Right ventricle myocardium superior (tissue), 1 donor: ENCODE measurements around the gene PRDM16. TPM values are rescaled to one million over a fixed set of nuclear protein-coding genes. Genes with fewer than 3 reads are reported as not detected.

Experiments
- ATAC-seq: fragments of 200-7000 bp; cut with Tn5 transposase; one replicate; pipeline ENCODE4 v1.9.1; 2020; ENCODE audit warnings: mild to moderate bottlenecking; ENCODE audit not compliant: poor library complexity
- DNase-seq: peaks from one replicate; pipeline ENCODE4 v3.0.0-alpha.2; 2020
- intact Hi-C: fragments of 100-400 bp; cut with DNase I; formaldehyde crosslinking; loops from one replicate; pipeline ENCODE4 v1.11.2; 2022
- total RNA-seq: library from RNA; stranded (reverse); fragmentation: NEBNext Ultra II Directional; extraction: Animal tissue kit (Norgen Biotek cat#: 25700); gene quantifications from one replicate; pipeline ENCODE4 v1.2.1, GENCODE V29; 2021
- donor health status: DM: no; HTN: yes; CAD: no; lungs with severe emphysema.

PRDM16 gene
- total RNA-seq, 1 donor from 2014 or later: 14.2 TPM

DNA sequence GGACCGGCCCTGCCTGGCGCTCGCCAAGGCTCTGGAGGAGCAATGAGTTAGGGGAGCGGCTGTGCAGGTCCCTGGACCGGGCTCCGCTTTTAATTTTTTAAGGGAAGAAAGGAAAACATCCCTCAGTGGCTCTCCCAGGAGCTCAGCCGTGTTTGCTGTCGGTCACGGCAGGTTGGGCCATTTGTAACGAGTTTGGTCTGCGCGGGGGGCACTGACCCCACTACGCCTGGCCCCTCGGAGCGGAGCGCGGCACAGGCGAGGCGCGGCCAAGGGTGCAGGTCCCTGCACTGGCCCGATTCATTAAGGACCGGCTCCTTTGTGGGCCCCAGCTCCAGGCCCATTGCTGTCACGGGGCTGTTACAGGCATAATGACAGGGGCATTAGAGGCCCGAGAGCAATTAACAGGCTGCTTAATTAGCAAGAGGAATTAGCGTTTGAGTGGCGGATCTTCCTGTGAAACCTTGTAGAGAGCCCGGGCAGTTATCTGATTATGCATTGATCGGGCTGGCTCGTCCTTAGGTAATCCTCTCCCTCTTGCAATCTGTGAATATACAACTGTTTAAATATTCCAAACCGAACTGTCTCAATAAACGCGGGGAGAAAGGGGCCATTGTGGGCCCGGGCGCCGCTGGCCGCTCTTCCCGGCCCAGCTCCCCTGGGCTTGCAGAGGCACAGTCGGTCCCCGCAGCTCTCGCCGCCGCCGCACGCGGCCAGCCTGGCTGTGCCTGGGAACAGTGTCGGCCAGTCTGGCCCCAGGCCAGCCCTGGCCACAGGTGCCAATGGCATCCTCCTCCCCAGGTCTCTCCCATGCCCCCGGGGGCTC, 56.8 kb downstream of the PRDM16 start:
- intact Hi-C loops: no loop called here
- DNase-seq: no peak
- peak; percentile 41 for ATAC-seq

DNA sequence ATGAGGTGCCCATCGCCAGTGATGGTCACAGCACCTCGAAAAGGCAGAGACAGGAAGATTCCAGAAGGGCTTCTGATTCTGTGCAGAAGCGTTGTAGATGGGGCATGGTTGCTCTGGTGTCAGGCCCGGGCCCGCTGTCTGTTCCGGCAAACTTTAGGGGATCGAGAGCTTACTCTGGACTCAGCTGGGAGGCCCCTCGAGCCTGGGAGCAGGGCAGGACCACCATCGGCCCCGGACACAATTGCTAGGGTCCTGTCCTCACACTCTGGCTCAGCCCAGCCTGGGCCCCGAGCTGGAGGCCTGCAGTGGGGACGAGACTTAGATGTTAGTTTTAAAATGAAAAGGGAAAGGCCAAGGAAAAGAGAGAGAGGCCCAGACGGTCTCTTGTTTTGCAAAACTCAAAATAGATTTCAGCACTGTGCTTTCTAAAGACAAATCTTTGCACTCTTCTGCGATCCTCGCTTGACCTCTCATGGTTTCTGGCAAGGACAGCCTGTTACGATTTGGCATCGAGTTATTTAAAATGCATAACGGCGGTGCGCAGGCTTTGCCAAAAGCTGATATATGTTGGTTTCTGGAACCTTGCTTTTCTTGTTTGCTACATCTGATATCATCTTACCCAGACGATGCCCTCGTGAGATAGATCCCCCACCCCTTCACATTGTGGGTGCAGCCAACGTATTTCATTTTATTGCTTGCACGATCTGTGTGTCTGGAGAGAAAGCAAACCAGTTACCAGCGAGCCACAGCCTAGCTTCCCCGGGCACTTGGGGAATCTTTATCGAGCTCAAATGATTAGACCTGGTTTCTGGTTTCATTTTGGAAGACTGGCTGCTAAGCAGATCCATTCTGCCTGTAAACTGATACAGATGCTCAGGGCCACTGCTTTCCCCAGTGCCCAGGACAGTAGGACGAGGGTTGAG, 58.0 kb downstream of the PRDM16 start:
- DNase-seq (no peak), ATAC-seq (peak; percentile 72)
- intact Hi-C loops: no loop called here

DNA sequence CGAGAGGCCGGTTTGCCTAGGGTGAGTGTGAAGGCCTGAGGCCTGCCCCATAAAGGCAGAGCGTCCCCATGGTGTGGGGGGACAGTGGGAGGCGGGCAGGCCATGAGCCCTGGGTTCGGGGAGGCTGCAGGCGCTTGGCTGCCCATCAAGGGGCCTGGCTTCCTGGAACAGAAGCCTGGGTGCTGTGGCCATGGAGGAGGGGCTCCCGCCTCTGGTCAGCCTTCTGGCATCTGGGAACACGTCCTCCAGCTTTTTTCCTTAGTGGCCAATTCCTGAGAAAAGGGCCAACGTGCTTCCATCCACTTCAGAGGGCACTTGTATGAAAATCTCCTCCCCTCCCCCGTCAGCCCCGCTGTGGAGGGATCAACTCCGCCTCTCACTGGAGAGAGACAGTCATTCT, 58.7 kb downstream of the PRDM16 start:
- ATAC-seq (peak; percentile 28), DNase-seq (no peak)
- intact Hi-C loops: no loop called here

DNA sequence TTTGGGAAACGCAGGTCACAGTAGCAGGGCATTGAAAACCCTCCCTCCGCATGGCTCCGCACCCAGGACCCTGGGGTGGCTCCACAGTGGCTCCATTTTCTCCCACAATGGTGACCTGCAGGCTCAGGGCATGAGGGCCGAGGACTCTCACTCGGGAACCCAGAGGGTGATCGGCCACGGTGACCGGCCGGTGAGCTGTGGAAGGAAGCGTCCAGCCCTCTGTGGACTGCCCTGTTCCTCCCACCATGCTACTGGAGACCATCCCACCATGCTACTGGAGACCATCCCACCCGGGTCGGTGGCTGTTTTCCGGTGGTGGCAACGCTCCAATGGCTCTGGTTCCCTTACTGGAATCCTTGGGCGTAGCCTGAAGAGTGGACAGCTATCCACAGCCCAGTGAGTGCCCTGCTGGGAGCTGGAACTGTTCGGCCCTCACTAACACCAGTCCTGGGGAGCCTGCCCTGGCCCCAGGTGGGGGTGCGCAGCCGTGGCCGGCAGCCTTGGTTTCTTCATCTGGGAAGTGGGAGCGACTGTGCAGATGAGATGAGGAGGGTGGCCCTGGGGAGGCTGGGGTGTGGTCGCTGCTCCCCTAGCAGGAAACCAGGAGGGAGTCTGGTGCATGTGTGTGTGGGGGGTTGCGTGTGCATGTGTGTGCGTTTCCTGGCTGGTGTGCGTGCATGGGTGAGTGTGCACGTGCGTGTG, 59.6 kb downstream of the PRDM16 start:
- ATAC-seq: no peak
- intact Hi-C loops: no loop called here
- DNase-seq: no peak

DNA sequence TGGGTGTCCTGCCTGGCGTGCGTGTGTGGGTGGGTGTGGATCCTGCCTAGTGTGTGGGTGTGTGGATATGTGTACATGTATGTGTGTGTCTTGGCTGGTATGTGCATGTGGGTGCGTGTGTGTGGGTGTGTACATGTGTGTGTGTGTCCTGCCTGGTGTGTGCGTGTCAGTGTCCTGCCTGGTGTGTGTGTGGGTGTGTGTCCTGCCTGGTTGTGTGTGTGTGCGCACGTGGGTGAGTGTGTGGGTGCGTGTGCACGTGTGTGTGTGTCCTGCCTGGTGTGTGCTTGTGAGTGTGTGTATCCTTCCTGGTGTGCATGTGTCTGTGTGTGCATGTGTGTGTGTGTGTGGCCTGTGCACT, 60.1 kb downstream of the PRDM16 start:
- intact Hi-C loops: no loop called here
- DNase-seq: no peak
- ATAC-seq: no peak

DNA sequence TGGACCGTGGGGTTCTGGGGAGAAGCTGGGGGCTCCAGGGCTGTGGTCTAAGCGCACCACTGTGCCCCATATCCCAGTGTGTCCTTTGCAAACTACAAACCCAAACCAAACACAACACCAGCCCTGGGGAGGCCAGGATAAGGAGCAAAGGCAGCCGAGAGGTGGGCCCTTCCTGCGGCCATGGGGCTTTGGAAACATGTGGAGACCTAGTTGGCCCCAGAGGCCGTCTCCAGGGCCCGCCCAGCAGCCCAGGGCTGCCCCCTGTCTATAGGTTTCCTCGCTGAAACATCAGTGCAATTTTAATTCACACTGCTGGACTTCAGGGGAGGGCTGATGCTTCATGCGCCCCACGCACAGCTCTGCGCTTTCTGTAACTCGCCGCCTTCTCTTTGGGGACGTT, 61.3 kb downstream of the PRDM16 start:
- ATAC-seq: no peak
- DNase-seq: no peak
- intact Hi-C loops: no loop called here

DNA sequence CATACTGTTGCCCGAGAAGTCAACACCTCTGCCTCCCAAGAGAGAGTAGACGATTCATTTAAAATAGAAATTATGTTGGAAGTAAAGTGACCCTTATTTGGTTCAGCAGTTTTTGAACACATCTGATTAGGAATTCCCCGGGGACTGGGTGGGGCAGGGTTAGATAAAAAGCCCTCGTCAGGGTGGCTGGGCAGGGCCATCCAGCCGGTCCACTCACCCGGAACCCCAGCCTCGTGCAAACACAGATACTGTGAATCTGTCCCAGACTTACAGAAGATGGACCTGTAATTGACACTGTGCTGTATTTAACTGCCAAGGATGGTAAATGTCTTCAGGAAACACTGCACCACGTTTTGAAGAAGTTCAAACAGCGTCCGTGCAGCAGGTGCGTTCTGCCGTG, 63.7 kb downstream of the PRDM16 start:
- DNase-seq (no peak), ATAC-seq (no peak)
- intact Hi-C loops: no loop called here

DNA sequence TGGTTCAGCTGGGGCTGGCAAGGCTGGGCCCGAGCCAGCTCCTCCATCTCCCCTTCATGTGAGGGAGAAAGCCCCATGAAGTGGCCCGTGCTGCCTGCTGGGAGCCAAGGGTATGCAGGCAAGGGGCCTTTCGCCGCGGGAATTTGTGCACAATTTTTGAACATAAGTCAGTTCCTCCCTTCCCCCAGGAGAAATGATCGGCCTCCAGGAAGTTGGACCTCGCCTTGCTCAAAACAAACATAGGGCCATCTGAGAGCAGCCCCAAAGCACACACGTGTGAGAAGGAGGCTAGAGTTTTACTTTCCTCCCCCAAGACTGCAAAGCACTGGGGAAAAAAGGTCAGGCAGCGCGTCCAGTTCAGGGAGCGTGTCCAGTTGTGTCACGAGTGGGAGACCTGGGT, 64.7 kb downstream of the PRDM16 start:
- ATAC-seq: no peak
- intact Hi-C loops: no loop called here
- DNase-seq: no peak

DNA sequence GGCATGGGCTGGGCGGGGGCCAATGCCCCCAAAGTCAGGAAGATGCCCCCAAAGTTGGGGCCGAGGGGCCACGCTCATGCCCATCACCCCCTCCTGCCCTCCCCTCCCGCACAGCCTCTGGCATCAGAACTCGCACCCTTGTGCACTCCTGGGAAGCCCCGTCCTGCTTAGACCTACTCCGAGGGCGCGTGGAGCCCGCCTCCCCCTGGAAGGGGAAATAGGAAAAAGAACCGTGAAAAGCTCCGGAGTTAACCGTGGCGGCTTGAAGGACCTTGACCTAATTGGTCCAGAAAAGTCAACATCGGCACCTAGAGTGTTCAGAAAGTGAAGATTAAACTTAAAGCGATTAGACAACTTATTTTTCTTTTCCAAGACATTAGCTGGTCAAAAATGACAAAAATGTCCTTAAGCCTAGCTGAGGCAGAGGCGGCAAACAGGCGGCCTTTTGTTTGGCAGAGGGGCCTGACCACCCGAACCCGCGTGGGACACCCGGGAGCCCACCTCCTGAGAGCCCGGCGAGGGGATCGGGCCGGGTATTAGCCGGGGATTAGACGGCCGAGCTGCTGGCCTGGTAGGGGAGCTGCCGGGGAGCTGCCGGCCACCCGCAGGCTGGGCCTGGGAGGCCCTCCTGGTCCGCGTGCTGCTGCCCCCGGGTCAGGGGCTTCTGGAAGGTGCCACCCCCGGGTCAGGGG, 65.5 kb downstream of the PRDM16 start:
- intact Hi-C loops: no loop called here
- no peak for ATAC-seq
- no peak for DNase-seq

DNA sequence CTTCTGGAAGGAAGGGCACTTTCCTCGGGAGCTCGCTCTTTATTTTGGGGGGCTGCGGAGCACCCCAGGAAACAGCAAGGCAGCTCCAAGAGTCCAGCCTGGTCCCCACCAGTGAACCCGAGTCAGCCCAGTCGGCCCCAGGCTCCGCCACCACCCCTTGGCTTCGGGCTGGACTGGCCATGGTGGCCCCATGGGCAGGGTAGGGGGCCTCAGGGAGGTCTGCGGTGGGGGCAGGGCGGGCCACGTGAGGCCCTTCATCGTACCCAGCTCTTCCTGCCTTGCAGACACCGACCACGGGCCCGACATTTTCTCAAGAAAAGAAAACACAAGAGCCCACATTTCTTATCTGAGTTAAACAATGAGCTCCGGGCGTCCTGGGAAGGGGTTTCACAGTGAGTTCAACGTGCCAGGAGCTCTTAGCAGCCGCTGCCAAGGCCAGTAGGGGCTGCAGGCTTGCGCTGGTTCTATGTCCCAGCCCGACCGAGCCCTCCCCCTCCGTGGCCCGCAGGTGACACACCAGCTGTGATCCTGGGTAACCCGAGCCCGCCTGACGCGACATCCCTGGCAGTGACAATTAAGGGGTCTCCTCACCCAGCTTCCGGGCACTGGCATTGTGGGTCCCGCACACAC, 66.2 kb downstream of the PRDM16 start:
- DNase-seq (no peak), ATAC-seq (no peak)
- intact Hi-C loops: no loop called here

DNA sequence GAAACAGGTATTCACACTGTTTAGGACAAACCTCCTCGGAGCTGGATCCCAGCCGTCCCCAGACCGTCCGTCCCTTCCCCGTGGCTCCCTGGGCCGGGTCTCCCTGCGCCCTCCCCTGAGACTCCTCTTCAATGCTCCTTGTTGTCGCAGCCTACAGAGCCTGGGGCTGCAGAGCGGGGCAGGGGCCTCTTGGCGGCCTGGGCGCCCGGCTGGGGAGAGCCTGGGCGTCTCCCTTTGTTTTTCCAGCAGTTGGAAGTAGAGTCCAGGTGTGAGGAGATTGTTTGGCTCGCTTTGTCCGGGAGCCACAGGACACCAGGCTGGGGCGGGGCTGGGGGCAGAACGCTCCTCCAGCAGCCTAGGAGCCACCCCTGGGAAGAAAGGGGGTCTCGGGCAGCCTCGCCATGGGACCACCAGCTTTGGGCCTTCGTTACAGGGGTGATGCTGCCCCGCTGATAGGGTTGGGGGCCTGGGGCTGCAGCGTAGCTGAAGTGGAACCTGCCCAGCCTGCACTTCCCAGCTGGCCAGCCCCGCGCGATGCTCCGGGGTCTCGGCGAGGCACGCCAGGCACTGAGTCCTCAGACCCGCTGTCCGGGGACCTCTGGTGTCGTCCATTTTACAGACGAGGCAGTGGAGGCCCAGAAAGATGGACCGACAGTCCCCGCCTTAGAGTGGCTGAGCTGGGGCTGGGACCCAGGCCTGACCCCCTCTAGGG, 66.9 kb downstream of the PRDM16 start:
- ATAC-seq (no peak), DNase-seq (no peak)
- intact Hi-C loops: no loop called here

DNA sequence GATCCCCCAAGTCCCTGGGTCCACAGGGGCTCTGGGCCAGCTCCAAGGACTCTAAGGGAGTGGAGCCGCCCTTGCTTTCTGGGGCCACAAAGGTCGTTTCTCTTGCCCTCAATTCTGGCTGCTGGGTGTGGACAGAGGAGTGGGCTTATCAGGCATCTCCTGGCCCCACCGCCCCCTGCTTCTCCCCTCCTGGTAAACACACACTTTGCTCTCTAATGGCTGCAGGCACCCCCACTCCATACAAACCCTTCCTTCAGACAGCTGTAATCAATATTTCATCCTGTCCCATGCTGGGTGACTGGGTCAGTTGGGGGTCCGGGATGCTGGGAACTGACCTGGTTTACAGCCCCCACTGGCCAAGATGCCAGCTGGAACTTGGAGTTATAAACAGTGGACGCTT, 67.5 kb downstream of the PRDM16 start:
- no peak for ATAC-seq

DNA sequence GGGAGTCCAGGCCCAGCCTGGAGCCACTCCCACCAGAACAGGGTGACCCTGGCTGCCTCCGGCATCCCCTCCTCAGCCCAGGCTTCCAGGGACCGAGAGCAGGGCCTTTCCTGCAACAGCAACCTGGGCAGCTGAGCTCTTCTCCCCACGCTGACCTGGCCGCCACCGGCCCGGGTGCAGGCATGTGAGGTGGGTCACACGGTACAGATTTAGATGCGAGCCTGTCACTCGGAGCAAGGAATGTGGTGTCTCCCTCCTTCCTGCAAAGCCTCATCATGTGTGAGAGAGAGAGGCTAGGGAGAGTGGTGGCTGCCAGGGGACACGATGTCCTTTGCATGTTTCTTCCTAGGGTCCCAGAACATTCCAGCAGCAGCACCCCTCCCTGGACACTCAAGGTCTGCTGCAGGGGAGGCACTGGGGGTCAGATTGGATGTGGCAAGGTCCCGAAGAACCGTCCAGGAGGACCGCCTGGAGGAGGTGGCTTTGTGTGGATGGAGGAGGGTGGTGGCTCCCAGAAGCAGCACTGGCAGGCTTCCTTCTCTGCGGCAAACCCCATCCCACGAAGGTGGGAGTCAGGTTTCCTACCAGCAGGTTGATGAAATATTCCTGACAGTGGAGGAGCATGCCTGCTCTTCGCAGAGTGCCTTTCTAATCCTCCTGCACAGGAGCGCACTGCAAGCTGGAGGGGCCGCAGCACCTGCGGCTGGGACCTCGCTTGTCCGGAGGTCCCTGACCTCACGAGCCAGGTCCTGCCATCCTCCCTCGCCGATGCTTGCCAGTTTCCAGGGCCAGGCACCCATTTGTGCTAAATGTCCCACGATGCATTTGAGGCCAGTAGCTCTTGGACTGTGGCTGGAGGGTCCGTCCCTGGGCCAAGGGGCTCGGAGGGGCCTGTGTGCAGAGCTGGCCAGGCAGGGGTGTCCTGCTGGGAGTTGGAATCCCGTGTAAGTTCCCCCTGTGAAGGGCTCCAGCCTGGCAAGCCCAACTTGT, 68.4 kb downstream of the PRDM16 start:
- intact Hi-C loops: no loop called here

More for the DNA sequence above, 67.5 kb downstream of the PRDM16 start:
- intact Hi-C loops: no loop called here
- no peak for DNase-seq

DNA sequence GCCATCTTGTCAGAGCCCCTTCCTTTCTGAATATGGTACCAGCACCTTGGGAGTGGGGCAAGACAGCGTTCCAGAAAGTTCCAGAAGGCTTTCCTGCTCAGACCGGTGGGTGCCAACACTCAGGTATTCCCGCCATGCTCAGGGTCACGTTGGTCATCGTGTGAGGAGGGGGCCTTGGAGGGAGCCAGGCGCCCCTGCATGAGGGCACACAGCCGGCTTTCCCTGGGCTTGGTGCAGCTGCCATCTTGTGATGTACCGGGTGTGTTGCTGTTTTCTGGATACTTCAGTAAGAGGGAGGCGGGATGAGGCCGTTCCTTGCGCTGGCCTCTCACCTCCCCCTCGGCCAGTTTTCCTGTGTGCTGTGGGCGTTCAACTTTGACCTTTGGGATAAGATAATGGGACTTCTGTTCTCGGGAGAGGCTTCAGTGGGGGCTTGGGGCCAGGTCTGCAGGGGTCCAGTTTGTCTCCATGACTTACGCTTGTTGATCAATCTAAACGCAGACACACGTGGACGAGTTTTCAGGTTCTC, 69.7 kb downstream of the PRDM16 start:
- intact Hi-C loops: no loop called here
- DNase-seq (no peak), ATAC-seq (no peak)

More for the DNA sequence above, 68.4 kb downstream of the PRDM16 start:
- DNase-seq (no peak), ATAC-seq (peak; percentile 22)

DNA sequence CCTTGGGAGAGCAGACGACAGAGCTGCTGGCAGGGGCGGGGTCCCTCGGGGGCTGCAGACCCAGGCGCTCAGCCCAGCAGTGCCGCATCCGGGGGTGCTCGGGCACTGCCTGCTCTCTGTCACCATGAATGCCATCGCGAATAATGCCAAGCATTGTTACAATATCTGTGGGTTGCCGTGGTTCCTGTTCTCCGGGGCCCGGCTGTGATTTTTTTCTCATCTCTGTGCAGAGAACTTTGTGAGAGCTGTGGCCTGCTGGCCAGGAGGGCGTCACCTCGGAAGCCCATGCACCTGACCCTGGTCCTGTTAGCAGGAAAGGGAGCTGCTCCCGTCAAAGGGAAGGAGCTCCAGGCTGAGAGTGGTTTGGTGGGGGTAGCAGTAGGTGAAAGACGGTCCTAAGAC, 70.4 kb downstream of the PRDM16 start:
- intact Hi-C loops: no loop called here
- DNase-seq (no peak), ATAC-seq (peak; percentile 27)

DNA sequence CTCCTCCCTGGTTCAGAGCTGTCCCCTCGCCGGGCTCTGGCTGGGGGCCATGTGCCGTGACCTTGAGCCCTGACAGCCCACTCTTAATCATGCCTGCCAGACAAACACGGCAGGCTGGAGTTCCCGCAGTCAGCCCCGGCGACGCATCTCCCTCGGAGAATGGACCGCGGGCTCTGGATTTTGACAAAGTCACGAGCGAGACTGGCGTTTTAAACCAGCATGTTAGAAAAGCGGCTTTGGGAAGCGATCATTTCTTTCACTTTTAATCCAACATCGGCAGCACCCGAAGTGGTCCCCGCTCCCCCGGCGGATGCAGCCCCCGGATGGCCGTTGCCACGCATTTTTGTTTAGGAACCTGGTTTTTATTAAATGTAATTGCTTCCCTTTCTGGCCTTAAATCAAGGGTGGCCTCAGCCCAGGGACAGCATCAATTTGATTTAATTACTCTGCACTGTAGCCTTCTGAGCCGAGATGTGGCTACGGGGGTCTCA, 70.9 kb downstream of the PRDM16 start:
- ATAC-seq: peak; percentile 30
- no peak for DNase-seq
- intact Hi-C loops: no loop called here
